Germinal center (tissue), 1 donor: ENCODE results near the gene CTXND1.

Experiments used
- DNase-seq: peaks from one replicate; pipeline ENCODE4 v3.0.0; 2012; ENCODE audit warnings: mixed read lengths, low spot score

Gene CTXND1

DNA sequence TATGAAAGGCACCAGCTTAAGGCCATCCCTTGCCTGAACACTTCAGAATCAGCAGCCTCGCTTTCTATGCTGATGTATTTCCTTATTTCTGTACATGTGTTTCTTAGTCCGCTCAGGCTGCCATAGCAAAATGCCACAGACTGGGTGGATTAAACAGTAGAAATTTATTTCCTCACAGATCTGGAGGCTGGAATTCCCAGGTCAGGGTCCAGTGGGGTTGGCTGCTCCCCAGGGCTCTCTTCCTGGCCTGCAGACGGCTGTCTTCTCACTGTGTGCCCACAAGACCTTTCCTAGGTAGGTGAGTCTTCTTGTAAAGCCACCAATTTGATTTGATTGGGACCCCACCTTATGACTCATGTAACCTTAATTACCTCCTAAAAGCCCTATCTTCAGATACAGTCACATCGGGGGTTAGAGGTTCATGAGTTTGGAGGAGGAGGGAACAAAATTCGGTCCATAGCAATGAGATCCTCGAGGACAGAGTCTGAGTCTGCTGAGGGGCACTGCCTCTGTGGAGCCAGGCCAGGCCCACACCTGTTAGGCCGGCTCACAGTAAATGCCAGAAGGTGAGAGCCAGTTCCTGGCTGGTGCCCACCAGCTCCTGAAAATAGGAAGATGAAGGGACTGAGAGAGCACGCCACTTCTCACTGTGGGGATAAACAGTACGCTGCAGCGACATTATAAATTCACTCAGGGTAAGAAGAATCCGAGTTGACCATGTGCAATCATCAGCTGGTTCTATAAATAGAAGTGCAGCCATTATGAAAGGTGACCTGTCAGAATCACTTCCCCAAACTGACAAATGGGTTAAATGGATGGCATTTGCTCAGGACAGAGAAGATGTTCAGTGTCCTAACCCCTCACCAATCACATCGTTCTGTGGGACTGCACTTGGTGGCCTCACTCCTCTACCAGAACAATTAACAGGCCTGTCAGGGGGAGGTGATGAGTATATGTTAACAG is 41.1 kb downstream of the CTXND1 start:
- no peak for DNase-seq

DNA sequence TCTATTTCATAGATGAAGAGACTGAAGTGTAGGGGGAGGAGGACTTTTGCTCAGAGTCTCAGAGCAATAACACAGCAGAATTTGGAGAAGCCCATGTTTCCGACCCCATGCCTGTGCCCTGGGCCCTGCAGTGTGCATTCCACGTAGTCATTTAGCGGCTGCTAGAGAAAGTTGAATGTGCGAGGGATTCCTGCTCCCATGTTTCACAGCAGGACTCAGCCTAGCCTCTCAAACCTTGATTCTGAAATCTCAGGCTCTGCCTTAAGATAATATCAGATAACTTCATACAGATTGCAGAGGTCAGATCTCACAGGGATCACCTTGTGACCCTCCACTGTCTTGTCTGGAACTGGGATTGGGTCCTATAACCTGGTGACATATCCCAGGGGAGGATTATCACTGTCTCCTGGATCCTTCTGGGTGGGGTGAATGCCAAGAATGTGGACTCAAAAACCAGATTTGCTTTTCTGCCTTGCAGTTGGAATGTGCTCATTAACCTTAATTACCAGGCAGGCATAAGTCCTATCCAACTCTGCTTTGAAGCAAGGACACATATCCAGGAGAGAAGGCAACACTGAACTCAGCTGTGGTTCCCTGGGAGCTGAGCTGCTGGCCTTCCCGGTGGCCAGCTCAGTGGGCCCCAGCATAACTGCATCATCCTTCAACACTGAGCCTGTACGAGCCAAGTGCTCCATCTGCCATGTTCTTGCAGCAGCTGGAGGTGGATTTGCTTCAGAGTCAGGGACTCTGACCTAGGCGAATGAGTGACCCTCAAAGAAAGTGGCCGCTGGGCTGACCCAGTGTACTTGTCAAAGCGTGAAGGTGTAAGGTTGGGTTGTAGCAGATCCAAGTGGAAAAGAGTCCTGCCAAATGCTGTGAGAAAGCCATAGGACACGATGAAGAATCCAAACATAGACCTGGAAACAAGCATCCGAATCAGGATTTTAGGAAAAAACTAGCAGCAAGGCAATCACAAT is 43.0 kb downstream of the CTXND1 start:
- no peak for DNase-seq

DNA sequence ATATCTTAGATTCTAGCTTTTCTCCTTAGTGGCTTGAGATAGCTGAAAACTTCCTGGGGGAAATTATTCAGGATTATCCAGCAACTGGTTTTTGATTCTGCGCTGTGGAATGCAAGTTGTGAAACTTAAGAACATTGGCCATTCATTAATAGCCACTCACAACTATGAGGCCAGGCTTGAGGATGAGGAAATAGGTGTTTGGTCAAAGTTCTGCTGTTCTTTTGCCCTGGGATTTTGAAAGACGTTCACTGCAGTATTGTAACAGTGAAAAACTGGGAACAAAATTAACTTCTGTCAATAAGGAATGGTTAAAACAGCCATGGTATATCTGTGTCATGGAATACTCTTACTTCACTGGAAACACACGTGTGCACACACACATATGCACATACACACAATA is 44.1 kb downstream of the CTXND1 start:
- no peak for DNase-seq

- DNase-seq: no peak
These were observed 47.8 kb downstream of the CTXND1 start for GRCh38 chr15:80204231-80204630.

DNA sequence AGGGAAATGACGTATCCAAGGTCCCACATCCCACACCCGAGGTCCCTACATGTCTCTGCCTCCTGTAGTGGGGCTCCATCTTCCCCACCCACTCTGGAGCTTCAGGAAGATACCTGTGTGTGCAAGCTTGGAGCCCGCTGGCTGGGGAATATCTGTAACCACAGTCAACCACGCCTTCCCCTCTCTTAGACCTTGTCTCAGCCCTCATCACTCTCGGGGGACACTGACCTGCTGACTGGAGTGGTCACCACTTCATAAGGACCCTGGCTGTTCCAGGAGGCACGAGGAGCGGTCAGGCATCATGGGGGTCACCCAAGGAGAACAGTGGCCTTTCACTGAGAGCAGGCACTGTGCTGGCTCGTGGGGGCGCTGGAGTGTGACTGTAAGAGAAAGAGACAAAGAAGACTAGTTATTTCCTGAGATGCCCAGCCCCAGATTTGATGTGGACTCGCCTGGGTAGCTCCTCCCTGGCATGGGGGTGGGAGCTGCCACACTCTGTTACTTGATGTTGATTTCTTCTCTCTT is 48.6 kb downstream of the CTXND1 start:
- no peak for DNase-seq

- no peak for DNase-seq
These were observed 49.2 kb downstream of the CTXND1 start for GRCh38 chr15:80202641-80203360.

GRCh38 chr15:80202016-80202315 is 50.0 kb downstream of the CTXND1 start:
- DNase-seq: no peak

- DNase-seq: no peak
These were observed 50.6 kb downstream of the CTXND1 start for GRCh38 chr15:80201256-80202015.

- DNase-seq: no peak
These were observed 52.1 kb downstream of the CTXND1 start for GRCh38 chr15:80199869-80200268.

DNA sequence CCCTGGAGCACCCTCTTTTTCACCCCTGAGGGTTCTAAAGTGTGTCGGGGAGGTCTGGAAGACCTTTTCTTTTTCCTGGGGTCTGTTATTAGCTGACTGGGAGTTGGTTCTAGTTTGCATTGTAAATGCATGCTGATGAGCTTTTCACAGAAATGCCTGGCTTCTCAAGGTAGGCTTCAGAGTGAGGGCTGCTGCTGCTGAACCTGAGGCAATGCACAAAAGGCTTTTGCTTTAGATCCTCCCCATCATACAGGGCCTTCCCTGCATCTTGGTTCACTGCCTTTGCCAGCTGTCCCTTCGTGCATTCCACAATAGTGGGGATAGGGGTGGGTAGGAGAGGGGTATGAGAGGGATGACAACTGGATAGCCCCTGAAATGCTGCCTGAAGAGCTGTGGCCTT is 52.6 kb downstream of the CTXND1 start:
- no peak for DNase-seq

DNA sequence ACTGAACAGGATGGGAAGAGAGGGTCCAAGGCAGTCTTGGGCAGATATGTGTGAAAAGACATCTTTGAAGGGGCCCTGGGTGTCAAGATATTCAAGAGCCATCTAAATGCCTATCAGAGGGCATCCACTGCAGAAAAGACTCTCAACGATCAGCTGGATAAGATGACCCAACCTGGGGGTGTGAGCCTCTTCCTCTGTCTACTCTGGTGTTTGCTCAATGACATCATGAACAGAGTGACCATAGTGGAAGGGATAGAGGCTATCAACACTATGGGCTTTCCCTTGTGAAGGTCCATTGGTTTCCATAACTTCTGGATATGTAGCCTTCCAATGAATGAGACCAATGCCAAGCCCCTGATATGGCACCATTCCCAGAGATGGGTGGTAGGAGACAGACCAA is 57.1 kb downstream of the CTXND1 start:
- DNase-seq: no peak

GRCh38 chr15:80194186-80194585 is 57.8 kb downstream of the CTXND1 start:
- DNase-seq: no peak

GRCh38 chr15:80191897-80192595 is 60.0 kb downstream of the CTXND1 start:
- DNase-seq: no peak

DNA sequence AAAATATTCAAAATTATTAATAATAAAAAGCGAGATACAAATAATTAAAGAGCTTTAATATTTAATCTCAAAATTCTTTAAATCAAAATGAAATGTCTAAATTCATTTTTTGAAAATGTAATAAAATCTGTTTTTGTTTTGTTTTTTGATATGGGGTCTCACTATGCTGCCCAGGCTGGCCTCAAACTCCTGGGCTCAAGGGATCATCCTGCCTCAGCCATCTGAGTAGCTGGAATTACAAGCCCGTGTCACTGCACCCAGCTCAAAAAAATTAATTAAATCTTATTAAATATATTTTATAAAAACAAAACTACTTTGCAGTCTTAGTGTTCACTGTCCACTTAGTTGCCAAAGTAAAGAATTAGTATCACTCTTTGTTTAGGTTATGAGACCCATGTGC is 60.8 kb downstream of the CTXND1 start:
- no peak for DNase-seq

DNA sequence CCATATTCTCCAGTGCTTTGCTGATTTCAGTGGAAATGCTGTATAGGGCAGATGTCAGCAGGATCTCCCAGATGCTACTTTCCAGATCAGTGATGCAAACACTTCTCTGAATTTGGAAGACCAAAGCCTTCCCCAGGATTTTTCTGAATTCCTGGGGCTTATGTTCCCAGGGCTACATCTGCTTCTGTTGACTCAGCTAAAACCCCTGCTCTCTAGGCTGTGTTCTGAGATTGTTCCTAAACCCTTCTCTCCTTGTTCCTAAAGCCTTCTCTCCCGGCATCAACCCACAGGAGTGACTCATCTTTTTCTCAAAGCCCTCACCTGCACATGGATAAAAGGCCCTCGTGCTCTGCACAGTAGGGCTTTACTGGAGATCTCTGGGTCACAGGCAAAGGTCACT is 63.8 kb downstream of the CTXND1 start:
- no peak for DNase-seq

DNA sequence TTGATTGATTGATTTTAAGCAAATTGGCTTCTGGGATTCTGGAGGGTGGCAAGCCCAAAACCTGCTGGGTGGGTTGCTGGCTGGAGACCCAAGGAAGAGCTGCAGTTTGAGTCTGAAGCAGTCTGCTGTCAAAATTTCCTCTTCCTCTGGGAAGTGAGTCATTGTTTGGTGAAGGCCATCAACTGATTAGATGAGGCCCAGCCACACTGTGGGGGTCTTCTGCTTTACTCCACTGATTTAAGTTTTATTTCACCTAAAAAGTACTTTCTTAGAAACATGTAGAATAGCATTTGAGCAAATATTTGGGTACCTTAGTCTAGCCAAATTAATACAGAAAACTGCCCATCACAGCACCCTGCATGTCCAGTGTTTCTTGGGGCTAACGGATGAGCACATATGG is 65.4 kb downstream of the CTXND1 start:
- DNase-seq: no peak

DNA sequence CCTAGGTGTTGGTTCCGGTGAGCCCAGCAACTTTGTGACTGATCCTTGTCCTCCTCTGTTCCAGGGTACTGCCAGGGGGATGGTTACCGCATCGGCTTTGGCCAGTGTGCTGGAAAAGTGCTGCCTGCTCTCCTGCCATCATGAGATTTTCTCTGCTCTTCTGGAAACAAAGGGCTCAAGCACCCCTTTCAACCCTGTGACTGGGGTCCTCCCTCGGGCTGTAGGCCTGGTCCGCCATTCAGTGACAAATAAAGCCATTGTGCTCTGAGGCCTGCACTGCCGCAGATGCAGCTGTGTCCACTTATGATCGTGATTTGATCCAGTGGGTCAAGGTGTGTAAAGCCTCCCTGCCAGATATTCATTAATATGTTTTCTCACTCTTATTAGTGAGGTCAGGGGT is 65.9 kb downstream of the CTXND1 start:
- DNase-seq: no peak

DNA sequence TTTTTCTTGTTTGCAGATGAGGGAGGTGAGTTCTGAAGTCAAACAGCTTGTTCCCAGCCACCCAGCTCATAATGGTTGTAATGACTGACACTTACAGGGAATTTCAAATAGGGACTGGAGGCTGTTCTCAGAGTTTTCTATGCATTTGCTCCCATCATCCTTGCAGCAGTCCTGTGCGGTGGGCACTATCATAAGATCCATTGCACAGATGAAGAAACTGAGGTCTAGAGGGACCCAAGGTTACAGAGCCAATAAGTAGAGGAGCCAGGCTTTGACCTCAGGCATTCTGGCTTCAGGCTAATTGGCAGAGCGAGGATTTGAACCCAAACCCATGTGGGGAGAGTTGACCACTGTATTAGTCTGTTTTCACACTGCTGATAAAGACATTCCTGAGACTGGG is 66.9 kb downstream of the CTXND1 start:
- DNase-seq: no peak

GRCh38 chr15:80184554-80184953 is 67.5 kb downstream of the CTXND1 start:
- DNase-seq: no peak

- DNase-seq: no peak
These were observed 68.1 kb downstream of the CTXND1 start for GRCh38 chr15:80183886-80184285.

DNA sequence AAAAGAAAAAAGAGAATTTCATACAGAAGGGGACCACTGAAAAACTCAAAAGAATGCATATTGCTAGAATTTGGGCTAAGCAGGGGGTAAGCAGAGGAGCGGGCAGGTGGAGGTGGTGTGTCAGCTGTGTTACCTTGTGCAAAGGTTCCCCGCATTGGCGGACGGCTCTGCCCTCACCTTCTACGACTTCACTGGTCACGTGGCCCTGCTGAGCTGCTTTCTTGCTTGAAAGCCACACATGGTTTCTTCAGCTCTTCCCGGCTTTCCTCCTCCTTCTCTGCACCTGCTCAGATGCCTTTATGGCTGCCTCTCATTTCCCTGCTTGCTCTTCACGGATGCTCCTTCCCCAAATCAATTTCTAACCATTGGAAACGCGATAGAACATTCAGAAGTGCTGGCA is 68.7 kb downstream of the CTXND1 start:
- DNase-seq: no peak
